SK-N-SH (cell line): ENCODE data around the gene TOR2A. TPM values are rescaled to one million over a fixed set of nuclear protein-coding genes. Genes with fewer than 3 reads are reported as not detected.

Experiments
- CTCF ChIA-PET: fragments of 300-600, 350-600 bp; formaldehyde crosslinking; extraction: SDS; loops from one replicate; lab custom pipeline; 2021; lab: Yijun Ruan, JAX
- POLR2A ChIA-PET: fragments of 350-600 bp; sonication (Branson Sonifier 250); formaldehyde crosslinking; extraction: SDS; loops from one replicate; lab custom pipeline; 2020; ENCODE audit warnings: antibody characterized with exemption, inconsistent platforms; lab: Yijun Ruan, JAX
- DNase-seq: peaks from one replicate; pipeline ENCODE4 v3.0.0; 2012
- H2AFZ ChIP-seq: fragments of 200-600 bp; sonication (generic); 2 replicates; pipeline ENCODE4 v1.8.1; 2016; ENCODE audit warnings: antibody characterized with exemption, mild to moderate bottlenecking, low read depth
- H3F3A ChIP-seq: fragments of 200-600 bp; sonication (generic); replicated peaks from 2 replicates; pipeline ENCODE3; 2016; ENCODE audit warnings: antibody characterized with exemption, mild to moderate bottlenecking; ENCODE audit not compliant: insufficient read depth
- H3K27ac ChIP-seq, 2 experiments: fragments of 200-500 bp in 1 of 2; fragments of 200-600 bp in 1 of 2; sonication (Bioruptor generic) in 1 of 2; sonication (generic), shearing (Covaris generic) in 1 of 2; 2 replicates each; pipeline versions ENCODE4 v1.5.1 to v1.6.1; 2014 to 2016; ENCODE audit warnings: low read depth in 2 of 2, inconsistent platforms in 1 of 2, low read length in 1 of 2, mild to moderate bottlenecking in 1 of 2, mixed read lengths in 1 of 2
- H3K27me3 ChIP-seq: fragments of 200-600 bp; sonication (generic), shearing (Covaris generic); 2 replicates; pipeline ENCODE4 v1.6.1; 2016; ENCODE audit warnings: mixed run types; ENCODE audit not compliant: insufficient read depth
- H3K36me3 ChIP-seq, 2 experiments: fragments of 200-500 bp in 1 of 2; fragments of 200-600 bp in 1 of 2; sonication (Bioruptor generic) in 1 of 2; sonication (generic) in 1 of 2; replicated peaks in 1 of 2; 2 replicates each; pipeline versions ENCODE3 to v1.5.1; 2014 to 2016; ENCODE audit warnings: low read length in 1 of 2, mild to moderate bottlenecking in 1 of 2; ENCODE audit not compliant: insufficient read depth in 2 of 2, control insufficient read depth in 1 of 2
- H3K4me1 ChIP-seq, 2 experiments: fragments of 200-500 bp in 1 of 2; fragments of 200-600 bp in 1 of 2; sonication (Bioruptor generic) in 1 of 2; sonication (generic), shearing (Covaris generic) in 1 of 2; 2 replicates each; pipeline versions ENCODE4 v1.5.1 to v1.6.1; 2014 to 2016; ENCODE audit warnings: low read depth in 1 of 2, low read length in 1 of 2, mixed run types in 1 of 2; ENCODE audit not compliant: insufficient read depth in 2 of 2, control insufficient read depth in 1 of 2
- H3K4me2 ChIP-seq: fragments of 200-600 bp; sonication (generic), shearing (Covaris generic); 2 replicates; pipeline ENCODE4 v1.6.1; 2017; ENCODE audit warnings: mixed run types
- H3K4me3 ChIP-seq, 2 experiments: fragments of 200-500 bp in 1 of 2; fragments of 200-600 bp in 1 of 2; sonication (Bioruptor generic) in 1 of 2; sonication (generic), shearing (Covaris generic) in 1 of 2; 2 replicates each; pipeline versions ENCODE4 v1.5.1 to v1.8.1; 2014 to 2016; ENCODE audit warnings: low read depth in 2 of 2, inconsistent platforms in 1 of 2, low read length in 1 of 2, mild to moderate bottlenecking in 1 of 2, mixed read lengths in 1 of 2, moderate library complexity in 1 of 2
- H3K79me2 ChIP-seq: fragments of 200-600 bp; sonication (generic); 2 replicates; pipeline ENCODE4 v1.8.1; 2017; ENCODE audit warnings: mild to moderate bottlenecking; ENCODE audit not compliant: insufficient read depth
- H3K9ac ChIP-seq: fragments of 200-600 bp; sonication (generic); 2 replicates; pipeline ENCODE4 v1.6.1; 2017; ENCODE audit warnings: mixed run types
- H3K9me2 ChIP-seq: fragments of 200-600 bp; sonication (generic); 2 replicates; pipeline ENCODE4 v1.6.1; 2017; ENCODE audit warnings: mixed run types
- H3K9me3 ChIP-seq: fragments of 200-600 bp; sonication (generic); 2 replicates; pipeline ENCODE4 v1.6.1; 2017; ENCODE audit warnings: mixed run types, mild to moderate bottlenecking, moderate library complexity
- H4K20me1 ChIP-seq: fragments of 200-600 bp; sonication (generic); 2 replicates; pipeline ENCODE4 v1.6.1; 2017; ENCODE audit warnings: mild to moderate bottlenecking, mixed run types; ENCODE audit not compliant: insufficient read depth
- CHD2 ChIP-seq: fragments of 150-350 bp; IDR thresholded peaks from 2 replicates; pipeline ENCODE4 v1.6.1; 2018; ENCODE audit warnings: low read length; ENCODE audit not compliant: partially characterized antibody
- ELF1 ChIP-seq: IDR thresholded peaks from 2 replicates; pipeline ENCODE4 v1.4.0; 2012
- EZH2phosphoT487 ChIP-seq: fragments of 200-600 bp; sonication (generic); IDR thresholded peaks from 2 replicates; pipeline ENCODE4 v1.6.1; 2017; ENCODE audit warnings: low read depth, mixed run types, mild to moderate bottlenecking, antibody characterized with exemption, moderate library complexity, borderline replicate concordance
- FOXJ3 ChIP-seq: sonication (generic); formaldehyde crosslinking; IDR thresholded peaks from 2 replicates; pipeline ENCODE4 v1.5.1; 2020; ENCODE audit warnings: mild to moderate bottlenecking, missing genetic modification reagents
- GABPA ChIP-seq: IDR thresholded peaks from 2 replicates; pipeline ENCODE4 v1.4.0; 2012; ENCODE audit warnings: low read depth, mild to moderate bottlenecking
- GATA2 ChIP-seq: sonication (generic); formaldehyde crosslinking; IDR thresholded peaks from 2 replicates; pipeline ENCODE4 v1.5.0; 2020; ENCODE audit warnings: mild to moderate bottlenecking, missing genetic modification reagents
- JUND ChIP-seq: IDR thresholded peaks from 2 replicates; pipeline ENCODE4 v1.4.0; 2012
- MEF2A ChIP-seq: IDR thresholded peaks from 2 replicates; pipeline ENCODE4 v1.4.0; 2012; ENCODE audit warnings: low read depth, borderline replicate concordance
- MXI1 ChIP-seq: IDR thresholded peaks from 2 replicates; pipeline ENCODE4 v1.6.1; 2012; ENCODE audit warnings: mild to moderate bottlenecking, low read depth, low read length, improper control_type of control experiment
- NFIC ChIP-seq: IDR thresholded peaks from 2 replicates; pipeline ENCODE4 v1.4.0; 2012; ENCODE audit warnings: borderline replicate concordance
- NRF1 ChIP-seq: IDR thresholded peaks from 2 replicates; pipeline ENCODE4 v1.6.1; 2012; ENCODE audit warnings: low read depth, mild to moderate bottlenecking, low read length
- PBX3 ChIP-seq: IDR thresholded peaks from 2 replicates; pipeline ENCODE4; 2012
- POLR2AphosphoS5 ChIP-seq: IDR thresholded peaks from 2 replicates; pipeline ENCODE4 v1.6.1; 2012; ENCODE audit warnings: low read depth, low read length
- RCOR1 ChIP-seq: fragments of 150-350 bp; IDR thresholded peaks from 2 replicates; pipeline ENCODE4 v1.6.1; 2017; ENCODE audit warnings: antibody characterized with exemption, low read length
- SIN3A ChIP-seq: IDR thresholded peaks from 2 replicates; pipeline ENCODE4 v1.6.1; 2012; ENCODE audit warnings: low read depth, mild to moderate bottlenecking, low read length, moderate library complexity, borderline replicate concordance
- SMC3 ChIP-seq: IDR thresholded peaks from 2 replicates; pipeline ENCODE4 v1.6.1; 2012; ENCODE audit warnings: low read depth, low read length, improper control_type of control experiment
- TEAD4 ChIP-seq: IDR thresholded peaks from 2 replicates; pipeline ENCODE4 v1.4.0; 2012; ENCODE audit warnings: mild to moderate bottlenecking, borderline replicate concordance; ENCODE audit not compliant: insufficient read depth
- USF1 ChIP-seq: IDR thresholded peaks from 2 replicates; pipeline ENCODE4 v1.4.0; 2012; ENCODE audit warnings: low read depth, borderline replicate concordance
- USF2 ChIP-seq: fragments of 150-350 bp; IDR thresholded peaks from 2 replicates; pipeline ENCODE4 v1.6.1; 2017; ENCODE audit warnings: antibody characterized with exemption, low read length, low read depth, borderline replicate concordance
- WGBS: methylation state at CpG from one replicate; pipeline ENCODE4 v1.1.6; 2017; ENCODE audit warnings: low lambda C conversion rate; 5-methylcytosine and 5-hydroxymethylcytosine counted together
- polyA plus RNA-seq, 3 experiments: library from polyadenylated mRNA; depleted of rRNA; stranded (reverse); fragments of >200 nt; gene quantifications; 2 replicates each; pipeline ENCODE4 v1.2.3, GENCODE V29; 2012

The TOR2A gene
- polyA plus RNA-seq, 1 of the 3 experiments (the other 2 are of a cell fraction), result 17.2 TPM

- POLR2A ChIA-PET, result interaction anchor here (0.6 to 1.6 kb wide), 8 partner anchors 8 to 164 kb away, joined by 3 to 9 read pairs (median 6); partner anchors contain the start of gene CDK9
- Histone ChIP-seq H3K4me1 (peaks cover 5 to 11% of the 10 kb centered on the region in 2 experiments; a peak in 1 of 4 replicates), H4K20me1 (no peaks in the 10 kb centered on the region), H3F3A (peaks cover 2% of the 10 kb centered on the region), H3K79me2 (no peaks in the 10 kb centered on the region), H3K9ac (no peak overlapping the region), H3K9me3 (no peaks in the 10 kb centered on the region), H3K27ac (peak overlapping the region in 1 of 2 experiments; percentile 40; a peak in 1 of 4 replicates), H2AFZ (no peak overlapping the region), H3K4me3 (peak overlapping the region; percentile 79; a peak in 3 of 4 replicates), H3K36me3 (peaks cover 0 to 3% of the 10 kb centered on the region in 2 experiments), H3K4me2 (no peak overlapping the region), H3K27me3 (no peaks in the 10 kb centered on the region), H3K9me2 (no peaks in the 10 kb centered on the region)
- DNase-seq, result no peak
- CTCF ChIA-PET, result interaction anchor here (0.7 to 10.7 kb wide), 49 partner anchors 9 to 332 kb away, joined by 3 to 226 read pairs (median 8); partner anchors contain the start of genes AK1, CDK9, ENG and SLC25A25
- no peak for TF ChIP-seq PBX3
- TF ChIP-seq RCOR1, result 0 out of 2 replicates have a peak, but pooled peaks have one; percentile 3
- WGBS, result 33% methylated on average over 15 of the region's 15 CpGs
These were observed 564 bp upstream of the TOR2A start for GRCh38 chr9:127735530-127736185.

GRCh38 chr9:127734247-127734746 is 797 bp downstream of the TOR2A start:
- H3K4me2 ChIP-seq, result peak overlapping the region; percentile 91
- H3K4me3 ChIP-seq, result peak overlapping the region; percentile 79; a peak in 3 of 4 replicates
- WGBS, result 84% methylated on average over 10 of the region's 22 CpGs
- H3K27me3 ChIP-seq, result no peaks in the 10 kb centered on the region
- H2AFZ ChIP-seq, result no peak overlapping the region
- DNase-seq, result no peak
- H3F3A ChIP-seq, result peaks cover 2% of the 10 kb centered on the region
- no peaks in the 10 kb centered on the region for H3K9me2 ChIP-seq
- no peaks in the 10 kb centered on the region for H3K9me3 ChIP-seq
- no peak overlapping the region for H3K9ac ChIP-seq
- POLR2A ChIA-PET, result interaction anchor here (0.7 to 1.6 kb wide), 16 partner anchors 9 to 196 kb away, joined by 3 to 9 read pairs (median 4); partner anchors contain the start of genes CDK9, PIP5KL1 and TTC16
- no peaks in the 10 kb centered on the region for H4K20me1 ChIP-seq
- peaks cover 5 to 11% of the 10 kb centered on the region in 2 experiments; a peak in 1 of 4 replicates for H3K4me1 ChIP-seq
- TF ChIP-seq EZH2phosphoT487 (no peak), GATA2 (CRISPR knock-in tag) (no peak), ELF1 (no peak), MXI1 (no peak), POLR2AphosphoS5 (no peak), SIN3A (no peak), CHD2 (no peak), SMC3 (no peak), NRF1 (no peak), MEF2A (no peak), FOXJ3 (CRISPR knock-in tag) (no peak), USF2 (no peak), NFIC (no peak), GABPA (no peak), USF1 (no peak), JUND (no peak), TEAD4 (no peak)
- peaks cover 0 to 3% of the 10 kb centered on the region in 2 experiments for H3K36me3 ChIP-seq
- CTCF ChIA-PET, result interaction anchor here (0.6 to 10.7 kb wide), 78 partner anchors 8 to 367 kb away, joined by 3 to 226 read pairs (median 6); partner anchors contain the start of genes AK1, CDK9, ENG and PTRH1
- H3K27ac ChIP-seq, result peak overlapping the region; percentile 62 to 93; a peak in 2 of 4 replicates
- H3K79me2 ChIP-seq, result no peaks in the 10 kb centered on the region
